AG09319 (cell line): ENCODE data around the gene DPF3.

ENCODE experiments used
- DNase-seq: peaks from one replicate; pipeline ENCODE4 v3.0.0-alpha.2; 2010; ENCODE audit warnings: low read depth; ENCODE audit errors: extremely low read depth
- CTCF ChIP-seq: IDR thresholded peaks from 2 replicates; pipeline ENCODE4 v1.5.1; 2011; ENCODE audit warnings: low read depth, mild to moderate bottlenecking, inconsistent platforms, low read length, moderate library complexity

The DPF3 gene

GRCh38 chr14:72631401-72631800, 262.5 kb downstream of the DPF3 start:
- no peak for TF ChIP-seq CTCF
- no peak for DNase-seq

- no peak for DNase-seq
- no peak for TF ChIP-seq CTCF
Observed at GRCh38 chr14:72630374-72630773, 263.5 kb downstream of the DPF3 start.

GRCh38 chr14:72629534-72629933, 264.4 kb downstream of the DPF3 start:
- DNase-seq, result no peak
- TF ChIP-seq CTCF, result no peak

- DNase-seq, result no peak
- no peak for TF ChIP-seq CTCF
Observed at GRCh38 chr14:72625689-72626088, 268.2 kb downstream of the DPF3 start.

- DNase-seq, result no peak
- TF ChIP-seq CTCF, result no peak
Observed at GRCh38 chr14:72621387-72622065, 272.4 kb downstream of the DPF3 start.

- TF ChIP-seq CTCF, result no peak
Observed at GRCh38 chr14:72619881-72620280, 274.0 kb downstream of the DPF3 start.

GRCh38 chr14:72619111-72619571, 274.8 kb downstream of the DPF3 start:
- no peak for TF ChIP-seq CTCF
- no peak for DNase-seq

More at GRCh38 chr14:72619881-72620280, 274.0 kb downstream of the DPF3 start:
- DNase-seq, result no peak
